Measurements from ENCODE around the gene PAX3.

PAX3 gene

DNA sequence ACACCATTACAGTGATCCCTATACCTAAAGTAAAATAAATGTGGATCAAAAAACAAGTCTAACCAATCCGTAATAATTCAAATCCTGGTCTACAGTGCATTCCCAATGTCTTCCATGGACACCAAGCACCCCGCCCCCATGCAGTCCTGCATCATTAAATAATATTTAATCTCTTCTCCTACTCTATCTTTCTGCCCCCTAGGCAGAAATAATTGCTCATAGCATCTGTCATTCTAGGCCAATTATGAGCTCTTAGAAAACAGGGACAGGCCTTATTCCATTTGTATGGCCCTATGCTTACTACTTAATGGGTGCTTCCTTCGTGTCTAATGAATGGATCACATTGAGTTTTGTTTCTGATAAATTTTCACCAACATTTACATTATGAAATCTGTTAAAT lies 66.4 kb downstream of the PAX3 start:
- no peaks in the 10 kb centered on the region for H3K9me3 ChIP-seq
- H3K4me3 ChIP-seq = no peak overlapping the region
- in situ Hi-C loops (cut with MboI; ENCODE audit: low sequenced_read_pairs) = no loop called here
- H3K36me3 ChIP-seq (replicated peaks) = no peaks in the 10 kb centered on the region
- no peaks in the 10 kb centered on the region for H3K27me3 ChIP-seq (ENCODE audit: low read depth)
- DNase-seq (ENCODE audit: low spot score in 2 of 2) = no peak
- H3K4me1 ChIP-seq = no peaks in the 10 kb centered on the region

DNA sequence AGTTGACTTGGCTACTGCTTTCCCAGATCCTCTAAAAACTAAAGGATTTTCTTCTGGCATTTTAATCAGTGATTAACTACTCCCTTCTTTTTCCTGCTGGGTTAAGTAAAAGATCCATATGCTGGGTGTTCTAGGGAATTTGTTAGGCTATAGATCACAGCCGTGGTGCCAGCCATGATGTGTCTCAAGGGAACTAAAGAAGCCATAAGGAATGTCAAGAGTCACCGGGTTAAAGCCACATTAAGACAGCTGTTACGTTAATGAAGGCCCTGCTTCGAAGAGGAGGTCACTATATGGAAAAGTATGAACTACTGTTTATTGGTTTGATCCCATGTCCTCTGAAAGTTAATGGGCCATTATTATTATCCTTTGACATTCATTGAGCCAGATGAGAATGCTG lies 70.7 kb downstream of the PAX3 start:
- H3K27me3 ChIP-seq (ENCODE audit: low read depth) = peaks cover 8% of the 10 kb centered on the region; the same call in 1 of the 2 replicates
- H3K36me3 ChIP-seq (replicated peaks) = no peaks in the 10 kb centered on the region
- in situ Hi-C loops (cut with MboI; ENCODE audit: low sequenced_read_pairs) = no loop called here
- DNase-seq (ENCODE audit: low spot score in 2 of 2) = no peak
- H3K4me1 ChIP-seq = no peaks in the 10 kb centered on the region
- H3K9me3 ChIP-seq = no peaks in the 10 kb centered on the region
- no peak overlapping the region for H3K4me3 ChIP-seq

DNA sequence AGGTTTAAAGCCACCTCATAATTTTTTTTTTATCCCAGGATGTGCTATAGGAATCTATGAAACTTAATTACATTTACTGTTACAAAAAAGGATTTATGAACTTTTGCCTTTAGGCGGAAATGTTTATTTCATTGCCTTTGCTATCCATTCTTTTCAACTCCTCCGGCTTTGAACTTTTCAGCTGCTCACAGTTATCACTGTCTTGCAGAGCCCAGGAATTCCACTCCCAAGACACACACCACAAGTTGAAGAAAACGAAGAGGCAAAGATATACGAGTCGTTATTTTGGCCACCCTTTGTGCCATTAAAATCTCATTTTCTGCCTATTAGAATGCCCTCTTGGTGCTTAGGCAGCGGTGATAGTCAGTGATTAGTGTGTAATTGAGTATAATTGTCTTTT lies 80.0 kb downstream of the PAX3 start:
- in situ Hi-C loops (cut with MboI; ENCODE audit: low sequenced_read_pairs) = no loop called here
- Histone ChIP-seq H3K36me3 (replicated peaks) (no peaks in the 10 kb centered on the region), H3K4me1 (no peaks in the 10 kb centered on the region), H3K4me3 (no peak overlapping the region), H3K9me3 (no peaks in the 10 kb centered on the region), H3K27me3 (ENCODE audit: low read depth) (peaks cover 30% of the 10 kb centered on the region)
- DNase-seq (ENCODE audit: low spot score in 2 of 2) = no peak

DNA sequence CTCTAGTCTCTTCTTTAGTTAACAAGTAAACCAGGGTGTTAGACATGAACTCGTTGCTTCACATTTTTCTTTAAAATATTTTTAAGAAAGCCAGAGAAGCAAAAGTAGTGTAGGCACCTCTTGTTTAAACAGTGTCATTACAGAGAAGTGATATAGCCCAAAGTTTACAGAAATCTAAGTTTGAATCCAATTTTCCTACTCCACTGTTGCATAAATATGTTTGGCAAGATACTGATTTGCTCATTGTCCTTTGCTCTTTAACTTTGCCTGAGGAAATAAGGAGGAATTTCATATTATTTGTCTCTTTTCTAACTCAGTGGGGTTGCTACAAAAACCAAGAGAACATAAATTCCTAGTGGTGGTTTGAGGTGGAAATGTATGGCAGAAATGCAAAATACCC lies 81.1 kb downstream of the PAX3 start:
- Histone ChIP-seq H3K27me3 (ENCODE audit: low read depth) (peaks cover 30% of the 10 kb centered on the region), H3K36me3 (replicated peaks) (no peaks in the 10 kb centered on the region), H3K4me1 (no peaks in the 10 kb centered on the region), H3K9me3 (no peaks in the 10 kb centered on the region), H3K4me3 (no peak overlapping the region)
- in situ Hi-C loops (cut with MboI; ENCODE audit: low sequenced_read_pairs) = no loop called here
- DNase-seq (ENCODE audit: low spot score in 2 of 2) = no peak

DNA sequence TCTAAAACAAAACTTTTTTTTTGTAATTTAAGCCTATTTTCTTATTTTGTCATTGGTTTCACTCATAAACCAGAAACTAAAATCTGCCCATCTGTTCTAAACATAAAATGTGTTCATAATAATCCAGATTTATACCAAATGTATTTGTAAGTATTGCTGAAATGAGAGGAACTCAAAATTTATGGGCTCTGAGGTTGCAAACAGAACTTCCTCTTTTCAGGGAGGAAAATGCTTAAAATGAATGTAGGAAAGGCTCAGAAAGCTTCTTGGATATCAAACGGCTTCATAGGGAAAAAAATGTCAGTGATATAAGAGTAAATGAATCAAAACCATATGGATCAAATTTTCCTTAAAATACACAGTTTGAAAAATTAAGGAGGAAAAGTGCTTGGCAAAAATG lies 83.9 kb downstream of the PAX3 start:
- DNase-seq (ENCODE audit: low spot score in 2 of 2) = no peak
- Histone ChIP-seq H3K36me3 (replicated peaks) (no peaks in the 10 kb centered on the region), H3K4me1 (no peaks in the 10 kb centered on the region), H3K9me3 (no peaks in the 10 kb centered on the region), H3K4me3 (no peak overlapping the region), H3K27me3 (ENCODE audit: low read depth) (peaks cover 34% of the 10 kb centered on the region)
- in situ Hi-C loops (cut with MboI; ENCODE audit: low sequenced_read_pairs) = no loop called here

DNA sequence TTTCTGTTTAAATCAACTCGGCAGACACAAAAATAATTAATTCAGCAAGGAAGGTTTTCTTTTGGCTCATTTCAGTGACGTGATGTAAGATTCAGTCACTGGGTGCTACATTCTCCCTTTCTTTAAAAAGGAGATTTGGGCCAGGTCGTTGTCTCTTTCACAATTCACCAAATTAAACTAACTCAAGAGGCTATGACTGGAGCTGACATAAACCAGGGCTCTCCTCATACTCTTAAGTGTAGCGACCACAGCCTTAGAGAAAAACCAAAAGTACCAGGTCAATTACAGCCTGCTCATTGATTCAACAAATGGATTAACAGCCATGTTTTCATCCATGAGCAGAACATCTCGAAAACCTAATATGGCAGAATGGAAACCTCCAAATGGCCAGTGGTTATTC lies 85.7 kb downstream of the PAX3 start:
- Histone ChIP-seq H3K27me3 (ENCODE audit: low read depth) (peaks cover 23% of the 10 kb centered on the region), H3K4me1 (no peaks in the 10 kb centered on the region), H3K9me3 (no peaks in the 10 kb centered on the region), H3K4me3 (no peak overlapping the region), H3K36me3 (replicated peaks) (no peaks in the 10 kb centered on the region)
- no peak for DNase-seq (ENCODE audit: low spot score in 2 of 2)
- in situ Hi-C loops (cut with MboI; ENCODE audit: low sequenced_read_pairs) = no loop called here

DNA sequence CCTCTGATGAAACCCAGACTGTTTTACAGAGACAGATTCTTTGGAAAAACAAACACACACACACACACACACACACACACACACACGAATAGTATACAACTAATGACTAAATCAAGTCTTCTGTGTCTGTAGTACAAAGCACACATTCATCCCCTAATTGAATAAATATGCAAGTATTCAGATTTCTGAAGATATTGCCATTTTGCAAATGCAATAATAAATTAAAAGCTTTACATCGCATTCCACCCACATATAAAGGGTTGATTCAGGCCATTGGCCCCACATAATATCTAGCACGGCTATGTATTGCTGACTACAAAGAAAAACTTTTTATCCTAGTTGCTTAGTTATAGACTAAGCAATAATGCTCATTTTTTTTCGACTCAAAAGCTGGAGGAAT lies 86.2 kb downstream of the PAX3 start:
- no peaks in the 10 kb centered on the region for H3K9me3 ChIP-seq
- no peaks in the 10 kb centered on the region for H3K4me1 ChIP-seq
- H3K27me3 ChIP-seq (ENCODE audit: low read depth) = peaks cover 19% of the 10 kb centered on the region
- no peak for DNase-seq (ENCODE audit: low spot score in 2 of 2)
- in situ Hi-C loops (cut with MboI; ENCODE audit: low sequenced_read_pairs) = no loop called here
- H3K36me3 ChIP-seq (replicated peaks) = no peaks in the 10 kb centered on the region
- no peak overlapping the region for H3K4me3 ChIP-seq

DNA sequence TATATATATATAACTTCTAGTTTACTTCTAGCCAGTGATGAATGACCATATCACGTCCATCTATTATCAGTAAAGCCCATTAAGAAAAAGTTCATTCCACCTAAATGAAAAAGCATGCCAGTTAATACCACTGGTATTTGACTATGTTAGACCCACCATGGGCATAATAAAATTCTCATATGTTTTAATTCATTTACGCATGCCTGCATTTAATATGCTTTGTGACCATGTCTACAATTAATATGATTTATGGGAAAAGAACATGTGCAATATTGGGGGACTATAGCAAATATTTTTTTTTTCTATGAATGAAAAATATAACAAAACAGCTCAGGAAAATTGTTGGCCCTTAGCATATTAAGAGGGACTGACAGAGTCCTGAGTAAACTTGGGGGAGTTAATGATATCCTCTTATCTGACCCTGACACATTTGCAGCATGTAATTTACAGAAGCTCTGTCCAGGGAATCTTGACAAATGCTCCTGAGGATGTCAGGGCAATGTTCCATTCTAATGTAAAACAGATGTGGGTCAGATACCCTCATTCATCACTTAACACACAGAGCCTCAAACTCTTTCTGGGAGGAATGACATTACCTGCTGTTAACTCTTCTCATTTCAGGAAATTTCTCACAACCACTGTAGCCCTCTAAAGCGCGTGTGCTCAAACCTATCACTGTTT lies 90.6 kb downstream of the PAX3 start:
- no peaks in the 10 kb centered on the region for H3K9me3 ChIP-seq
- no peaks in the 10 kb centered on the region for H3K4me1 ChIP-seq
- peaks cover 24% of the 10 kb centered on the region for H3K27me3 ChIP-seq (ENCODE audit: low read depth)
- H3K36me3 ChIP-seq (replicated peaks) = no peaks in the 10 kb centered on the region
- H3K4me3 ChIP-seq = no peak overlapping the region
- DNase-seq (ENCODE audit: low spot score in 2 of 2) = no peak
- in situ Hi-C loops (cut with MboI; ENCODE audit: low sequenced_read_pairs) = no loop called here

DNA sequence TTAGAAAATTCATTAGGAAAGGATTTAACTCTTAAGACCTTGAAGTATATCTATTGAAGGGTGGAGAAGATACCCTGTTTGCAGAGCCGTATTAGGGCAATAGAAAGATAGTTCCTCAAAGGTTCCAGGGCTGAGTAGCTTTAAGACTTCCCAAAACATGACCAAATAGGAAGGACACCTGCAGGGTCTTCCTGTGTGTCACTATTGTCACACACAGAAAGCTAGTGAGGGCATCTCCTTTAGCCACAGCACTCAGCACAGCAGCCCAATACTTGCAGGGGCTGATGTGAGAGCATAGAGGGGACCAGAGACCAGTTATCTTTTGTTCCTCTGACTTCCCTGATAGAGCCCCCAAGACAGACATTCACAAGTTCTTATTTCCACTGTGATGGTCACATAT lies 93.7 kb downstream of the PAX3 start:
- H3K4me3 ChIP-seq = no peak overlapping the region
- H3K36me3 ChIP-seq (replicated peaks) = no peaks in the 10 kb centered on the region
- in situ Hi-C loops (cut with MboI; ENCODE audit: low sequenced_read_pairs) = no loop called here
- H3K4me1 ChIP-seq = no peaks in the 10 kb centered on the region
- H3K27me3 ChIP-seq (ENCODE audit: low read depth) = peaks cover 21% of the 10 kb centered on the region
- DNase-seq (ENCODE audit: low spot score in 2 of 2) = no peak
- H3K9me3 ChIP-seq = no peaks in the 10 kb centered on the region

DNA sequence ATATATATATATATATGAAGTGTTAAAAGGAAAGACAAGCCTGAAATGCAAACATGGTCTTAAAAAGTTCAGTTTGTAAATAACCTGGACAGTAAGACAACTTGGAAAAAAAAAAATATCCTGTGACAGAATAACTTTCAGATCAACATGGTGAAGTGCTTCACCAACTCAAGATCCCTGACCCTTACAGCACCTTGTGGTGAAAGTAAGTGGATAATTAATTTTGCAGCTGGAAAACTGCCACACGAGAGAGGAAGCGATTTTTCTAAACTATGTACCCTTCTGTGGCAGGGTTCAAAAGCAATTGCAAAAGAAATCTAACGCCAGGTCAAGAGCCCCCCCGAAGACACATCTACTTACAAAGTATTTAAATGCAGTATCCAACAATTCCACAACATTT lies 95.8 kb downstream of the PAX3 start:
- H3K4me3 ChIP-seq = no peak overlapping the region
- in situ Hi-C loops (cut with MboI; ENCODE audit: low sequenced_read_pairs) = no loop called here
- H3K4me1 ChIP-seq = no peaks in the 10 kb centered on the region
- H3K36me3 ChIP-seq (replicated peaks) = no peaks in the 10 kb centered on the region
- H3K27me3 ChIP-seq (ENCODE audit: low read depth) = peaks cover 22% of the 10 kb centered on the region
- DNase-seq (ENCODE audit: low spot score in 2 of 2) = no peak
- H3K9me3 ChIP-seq = no peaks in the 10 kb centered on the region

DNA sequence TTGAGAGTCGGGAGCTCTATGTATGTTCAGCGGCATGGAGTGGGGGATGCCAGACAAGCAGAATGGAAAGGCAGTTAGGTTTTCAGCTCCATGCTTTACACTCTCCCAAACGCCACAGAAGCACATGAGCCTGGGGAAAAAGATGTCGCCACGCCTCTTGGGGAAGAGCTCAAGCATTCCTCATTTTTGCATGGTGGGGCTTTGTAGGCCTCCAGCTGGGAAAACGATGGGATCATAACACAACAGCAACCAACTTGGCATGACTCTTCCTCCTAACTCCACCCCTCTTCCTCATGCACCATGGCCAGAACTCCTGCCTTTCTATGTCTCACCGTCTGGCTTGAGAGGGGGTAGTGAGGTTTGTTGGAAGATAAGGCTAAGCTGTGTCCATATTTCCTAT lies 102.6 kb downstream of the PAX3 start:
- no peaks in the 10 kb centered on the region for H3K9me3 ChIP-seq
- H3K4me3 ChIP-seq = no peak overlapping the region
- H3K27me3 ChIP-seq (ENCODE audit: low read depth) = 0 out of 2 replicates have a peak, but pooled peaks cover 9% of the 10 kb centered on the region
- H3K36me3 ChIP-seq (replicated peaks) = no peaks in the 10 kb centered on the region
- H3K4me1 ChIP-seq = no peaks in the 10 kb centered on the region
- no peak for DNase-seq (ENCODE audit: low spot score in 2 of 2)
- in situ Hi-C loops (cut with MboI; ENCODE audit: low sequenced_read_pairs) = no loop called here

DNA sequence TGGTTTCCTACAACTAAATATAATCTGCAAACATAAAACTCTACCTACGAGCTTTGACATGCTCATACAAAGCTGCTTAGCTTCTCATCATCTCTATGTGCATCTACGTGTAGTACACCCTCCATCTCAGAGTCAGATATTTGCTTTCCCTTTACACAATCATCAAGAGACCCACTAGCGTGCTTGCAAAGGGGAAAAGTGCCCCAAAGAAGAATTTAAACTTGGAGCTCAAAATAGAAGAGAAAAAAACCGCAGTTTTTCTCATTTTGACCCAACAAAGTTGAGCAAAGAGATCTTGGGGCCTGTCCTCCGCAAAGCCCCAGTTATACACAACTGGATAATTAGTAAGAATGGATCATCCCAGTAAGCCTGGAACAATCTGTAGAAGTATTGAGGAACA lies 104.1 kb downstream of the PAX3 start:
- no peak overlapping the region for H3K4me3 ChIP-seq
- H3K9me3 ChIP-seq = no peaks in the 10 kb centered on the region
- in situ Hi-C loops (cut with MboI; ENCODE audit: low sequenced_read_pairs) = no loop called here
- DNase-seq (ENCODE audit: low spot score in 2 of 2) = no peak
- H3K36me3 ChIP-seq (replicated peaks) = no peaks in the 10 kb centered on the region
- H3K27me3 ChIP-seq (ENCODE audit: low read depth) = 0 out of 2 replicates have a peak, but pooled peaks cover 3% of the 10 kb centered on the region
- H3K4me1 ChIP-seq = no peaks in the 10 kb centered on the region

DNA sequence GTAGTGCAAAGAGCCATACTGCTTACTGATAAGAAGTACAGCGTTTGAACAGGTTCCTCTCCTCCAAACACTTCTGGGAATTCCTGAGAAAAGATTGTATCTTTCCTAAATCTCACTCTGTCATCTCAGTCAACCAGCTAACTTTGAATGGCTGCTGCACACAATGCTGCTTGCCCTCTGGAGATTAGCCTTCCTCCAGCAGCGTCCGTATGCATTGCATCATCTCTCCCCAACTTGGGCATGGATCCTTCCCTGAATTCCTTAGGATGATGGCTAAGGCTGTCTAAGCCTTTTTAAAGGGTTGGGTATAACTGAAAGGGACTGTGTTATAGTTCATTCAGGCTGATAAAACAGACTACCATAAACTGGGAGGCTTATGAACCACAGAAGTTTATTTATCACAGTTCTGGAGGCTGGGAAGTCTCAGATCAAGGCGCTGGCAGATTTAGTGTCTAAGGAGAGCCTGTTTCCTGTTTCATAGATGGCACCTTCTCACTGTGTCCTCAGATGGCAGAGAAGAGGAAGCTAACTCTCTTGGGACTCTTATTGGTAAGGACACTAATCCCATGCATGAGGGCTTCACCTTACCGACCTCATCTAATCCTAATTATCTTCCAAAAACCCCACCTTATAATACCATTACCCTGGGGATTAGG lies 105.3 kb downstream of the PAX3 start:
- H3K27me3 ChIP-seq (ENCODE audit: low read depth) = no peaks in the 10 kb centered on the region
- H3K4me1 ChIP-seq = no peaks in the 10 kb centered on the region
- H3K36me3 ChIP-seq (replicated peaks) = no peaks in the 10 kb centered on the region
- in situ Hi-C loops (cut with MboI; ENCODE audit: low sequenced_read_pairs) = no loop called here
- DNase-seq (ENCODE audit: low spot score in 2 of 2) = no peak
- no peak overlapping the region for H3K4me3 ChIP-seq
- no peaks in the 10 kb centered on the region for H3K9me3 ChIP-seq

DNA sequence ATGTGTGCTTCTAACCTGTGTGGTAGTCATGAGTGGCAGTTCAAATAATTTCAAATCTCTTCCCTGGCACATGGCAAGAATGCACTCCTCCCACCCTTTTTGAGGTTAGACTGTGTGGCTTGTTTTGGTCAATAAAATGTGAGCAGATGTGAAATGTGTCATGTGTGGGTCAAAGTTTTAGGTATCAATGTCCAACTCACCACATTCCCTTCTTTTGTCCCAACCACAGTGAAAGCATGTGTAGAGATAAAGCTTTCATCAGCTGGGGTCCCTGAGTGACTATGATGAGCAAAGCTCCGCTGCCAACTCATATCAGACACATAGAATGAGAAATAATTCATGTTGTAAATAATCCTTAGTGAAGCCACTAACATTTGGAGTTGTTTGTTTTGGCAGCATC lies 118.2 kb downstream of the PAX3 start:
- in situ Hi-C loops (cut with MboI; ENCODE audit: low sequenced_read_pairs) = no loop called here
- H3K9me3 ChIP-seq = no peaks in the 10 kb centered on the region
- no peaks in the 10 kb centered on the region for H3K4me1 ChIP-seq
- no peak overlapping the region for H3K4me3 ChIP-seq
- DNase-seq (ENCODE audit: low spot score in 2 of 2) = no peak
- 0 out of 2 replicates have a peak, but pooled peaks cover 3% of the 10 kb centered on the region for H3K27me3 ChIP-seq (ENCODE audit: low read depth)
- H3K36me3 ChIP-seq (replicated peaks) = no peaks in the 10 kb centered on the region

DNA sequence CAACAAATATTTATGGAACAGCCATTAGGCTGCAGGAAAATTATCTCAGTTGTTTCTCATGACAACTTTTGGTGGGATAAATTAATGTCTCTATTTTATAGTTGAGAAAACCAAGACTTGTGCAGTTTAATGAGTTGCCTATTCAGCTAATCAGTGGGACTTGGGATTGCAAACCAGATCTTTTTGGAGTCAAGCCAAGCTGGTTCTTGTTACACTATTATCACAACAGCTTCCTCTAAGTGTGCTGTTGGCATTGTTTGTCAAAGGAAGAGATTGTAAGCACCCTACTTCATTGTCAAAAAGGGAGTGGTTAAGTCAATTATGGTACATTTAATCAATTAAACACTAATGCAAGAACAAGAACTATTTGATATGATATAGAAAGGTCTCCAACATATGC lies 119.2 kb downstream of the PAX3 start:
- DNase-seq (ENCODE audit: low spot score in 2 of 2) = no peak
- Histone ChIP-seq H3K36me3 (replicated peaks) (no peaks in the 10 kb centered on the region), H3K4me1 (no peaks in the 10 kb centered on the region), H3K4me3 (no peak overlapping the region), H3K9me3 (no peaks in the 10 kb centered on the region), H3K27me3 (ENCODE audit: low read depth) (0 out of 2 replicates have a peak, but pooled peaks cover 3% of the 10 kb centered on the region)
- in situ Hi-C loops (cut with MboI; ENCODE audit: low sequenced_read_pairs) = no loop called here

Data from HAP-1 (cell line).